Stimulated activated CD4-positive, alpha-beta T cell treated with anti-CD3 and anti-CD28 coated beads, Interleukin-12 subunit alpha, Interleukin-12 subunit beta, amount 100 ng/mL, for 24 hours (primary cell): Measurements from ENCODE around the gene MPPED2.

Experiments
- DNase-seq, 2 experiments: peaks; one replicate each; pipeline ENCODE4 v3.0.0-alpha.2; 2020; ENCODE audit warnings: low read depth in 2 of 2

The MPPED2 gene

GRCh38 chr11:30527566-30527965 lies 58.6 kb downstream of the MPPED2 start:
- DNase-seq, result no peak

- DNase-seq, result no peak
These were observed 59.6 kb downstream of the MPPED2 start for GRCh38 chr11:30526558-30526957.

- no peak for DNase-seq
These were observed 63.5 kb downstream of the MPPED2 start for GRCh38 chr11:30522536-30523243.

- DNase-seq, result no peak
These were observed 64.7 kb downstream of the MPPED2 start for GRCh38 chr11:30521297-30522071.

- no peak for DNase-seq
These were observed 73.1 kb downstream of the MPPED2 start for GRCh38 chr11:30513087-30513486.

GRCh38 chr11:30511408-30511807 lies 74.7 kb downstream of the MPPED2 start:
- DNase-seq, result no peak

GRCh38 chr11:30510750-30511149 lies 75.4 kb downstream of the MPPED2 start:
- DNase-seq, result no peak

GRCh38 chr11:30509364-30509763 lies 76.8 kb downstream of the MPPED2 start:
- no peak for DNase-seq

- no peak for DNase-seq
These were observed 77.6 kb downstream of the MPPED2 start for GRCh38 chr11:30508594-30508993.

- DNase-seq, result no peak
These were observed 80.5 kb downstream of the MPPED2 start for GRCh38 chr11:30505603-30506002.

- DNase-seq, result no peak
These were observed 81.7 kb downstream of the MPPED2 start for GRCh38 chr11:30504468-30504867.

- no peak for DNase-seq
These were observed 83.0 kb downstream of the MPPED2 start for GRCh38 chr11:30503156-30503555.

GRCh38 chr11:30502305-30502704 lies 83.8 kb downstream of the MPPED2 start:
- no peak for DNase-seq

GRCh38 chr11:30501744-30502143 lies 84.4 kb downstream of the MPPED2 start:
- DNase-seq, result no peak

GRCh38 chr11:30499940-30500339 lies 86.2 kb downstream of the MPPED2 start:
- no peak for DNase-seq

- no peak for DNase-seq
These were observed 88.6 kb downstream of the MPPED2 start for GRCh38 chr11:30497600-30497999.

- DNase-seq, result no peak
These were observed 89.2 kb downstream of the MPPED2 start for GRCh38 chr11:30496935-30497334.

GRCh38 chr11:30495437-30495836 lies 90.7 kb downstream of the MPPED2 start:
- DNase-seq, result no peak

GRCh38 chr11:30489511-30489910 lies 96.6 kb downstream of the MPPED2 start:
- DNase-seq, result no peak

- DNase-seq, result no peak
These were observed 97.1 kb downstream of the MPPED2 start for GRCh38 chr11:30489076-30489475.

GRCh38 chr11:30488304-30488998 lies 97.7 kb downstream of the MPPED2 start:
- no peak for DNase-seq

- DNase-seq, result no peak
These were observed 98.8 kb downstream of the MPPED2 start for GRCh38 chr11:30487200-30487898.
